GDM1 (cell line): ENCODE results near the gene USF2.
"Not testable (repeated sequence)": the region's sequence is repeated elsewhere in the genome, so short reads cannot be mapped to it uniquely, and the experiment has no call there.

ENCODE experiments used
- DNase-seq: peaks from one replicate; lab custom pipeline; 2025; lab: John Stamatoyannopoulos, UW

The USF2 gene, protein sequence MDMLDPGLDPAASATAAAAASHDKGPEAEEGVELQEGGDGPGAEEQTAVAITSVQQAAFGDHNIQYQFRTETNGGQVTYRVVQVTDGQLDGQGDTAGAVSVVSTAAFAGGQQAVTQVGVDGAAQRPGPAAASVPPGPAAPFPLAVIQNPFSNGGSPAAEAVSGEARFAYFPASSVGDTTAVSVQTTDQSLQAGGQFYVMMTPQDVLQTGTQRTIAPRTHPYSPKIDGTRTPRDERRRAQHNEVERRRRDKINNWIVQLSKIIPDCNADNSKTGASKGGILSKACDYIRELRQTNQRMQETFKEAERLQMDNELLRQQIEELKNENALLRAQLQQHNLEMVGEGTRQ

DNA sequence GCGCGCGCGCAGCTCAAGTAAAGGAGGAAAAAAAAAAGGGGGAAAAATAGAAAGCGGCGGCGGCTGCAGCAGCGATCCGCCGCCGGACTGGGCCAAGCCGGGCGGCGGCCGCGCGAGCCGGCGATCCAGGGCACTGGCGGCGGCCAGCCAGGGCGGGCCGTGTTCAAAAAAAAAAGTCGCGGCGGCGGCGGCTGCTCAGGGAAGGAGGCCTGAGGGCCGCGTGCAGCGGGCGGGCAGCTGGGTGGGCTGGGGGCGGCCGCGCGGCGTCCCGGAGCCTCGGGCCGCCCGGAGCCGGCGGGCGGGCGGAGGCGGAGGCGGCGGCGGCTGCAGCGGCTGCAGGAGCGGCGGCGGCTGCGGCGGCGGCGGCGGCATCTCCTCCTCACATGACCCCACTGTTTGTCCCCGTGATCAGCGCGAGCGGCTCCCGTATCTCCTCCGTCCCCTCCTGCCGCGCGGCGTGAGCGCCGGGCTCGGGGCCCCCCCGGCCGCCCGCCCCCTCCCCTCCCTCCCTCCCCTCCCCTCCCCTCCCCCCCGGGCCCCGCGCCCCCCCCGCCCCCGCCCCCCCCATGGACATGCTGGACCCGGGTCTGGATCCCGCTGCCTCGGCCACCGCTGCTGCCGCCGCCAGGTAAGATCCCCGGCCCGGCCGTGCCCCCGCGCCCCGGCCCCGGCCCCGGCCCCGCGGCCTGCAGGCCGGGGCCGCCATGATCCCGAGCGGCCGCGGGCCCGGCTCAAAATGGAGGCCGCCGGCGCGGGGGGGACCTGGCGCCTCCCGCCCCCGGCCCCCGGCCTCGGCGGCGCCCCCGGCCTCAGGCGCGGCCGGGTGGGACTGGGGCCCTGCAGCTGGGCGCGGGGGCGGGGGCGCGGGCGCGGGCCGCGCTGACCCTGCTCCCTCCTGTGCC, at the start of gene USF2:
Gene USF2, plus strand, starts transcription at position 427 of the 902 bp plus-strand sequence. Its CDS starts 140 bp downstream, at position 567.
- peak; percentile 70 for DNase-seq

DNA sequence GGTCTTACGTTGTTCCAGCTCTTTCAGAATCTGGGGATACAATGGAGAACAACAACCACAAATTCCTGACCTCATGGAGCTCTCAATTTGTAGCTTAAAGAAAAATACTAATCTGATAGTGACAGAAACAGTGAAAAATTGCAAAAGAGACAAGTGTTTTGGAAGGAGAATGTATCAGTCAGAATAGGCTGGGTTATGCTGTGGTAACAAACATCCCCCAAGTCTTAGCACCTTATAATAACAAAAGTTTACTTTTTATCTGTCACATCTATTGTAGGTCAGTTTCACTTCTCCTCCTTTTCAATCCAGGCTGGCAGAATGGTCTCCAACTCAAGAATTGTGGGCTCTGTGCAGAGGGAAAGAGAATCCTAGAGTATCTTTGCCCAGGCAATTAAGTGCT, 49.8 kb upstream of the USF2 start:
- DNase-seq, result no peak

DNA sequence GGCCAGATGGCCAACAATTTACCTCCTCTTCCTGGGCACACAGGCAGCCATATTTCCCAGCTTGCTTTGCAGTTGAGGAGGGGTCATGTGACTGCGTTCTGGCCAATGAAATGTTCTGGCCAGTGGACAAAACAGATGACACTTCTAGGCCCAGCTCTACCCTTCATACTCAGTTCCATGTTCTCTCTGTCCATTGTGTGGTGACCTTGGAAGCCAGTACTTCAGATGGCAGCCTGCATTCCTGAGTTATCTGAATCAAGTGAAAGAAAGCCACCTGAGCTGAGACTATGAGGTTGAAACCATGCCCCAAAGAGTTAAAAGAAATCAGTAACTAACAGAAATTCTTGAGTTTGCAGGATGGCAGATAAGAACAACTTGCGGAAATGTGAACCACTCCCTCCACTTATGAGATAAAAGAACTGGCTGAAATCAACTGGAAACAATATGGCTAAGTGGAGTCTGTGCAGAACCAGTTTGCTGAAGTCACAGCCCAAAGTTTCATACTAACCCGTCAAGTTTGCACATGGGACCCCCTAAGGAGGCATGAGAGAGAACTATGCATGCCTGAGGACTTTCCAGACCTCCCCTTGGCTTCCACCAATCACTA, 48.3 kb upstream of the USF2 start:
- DNase-seq, result no peak

DNA sequence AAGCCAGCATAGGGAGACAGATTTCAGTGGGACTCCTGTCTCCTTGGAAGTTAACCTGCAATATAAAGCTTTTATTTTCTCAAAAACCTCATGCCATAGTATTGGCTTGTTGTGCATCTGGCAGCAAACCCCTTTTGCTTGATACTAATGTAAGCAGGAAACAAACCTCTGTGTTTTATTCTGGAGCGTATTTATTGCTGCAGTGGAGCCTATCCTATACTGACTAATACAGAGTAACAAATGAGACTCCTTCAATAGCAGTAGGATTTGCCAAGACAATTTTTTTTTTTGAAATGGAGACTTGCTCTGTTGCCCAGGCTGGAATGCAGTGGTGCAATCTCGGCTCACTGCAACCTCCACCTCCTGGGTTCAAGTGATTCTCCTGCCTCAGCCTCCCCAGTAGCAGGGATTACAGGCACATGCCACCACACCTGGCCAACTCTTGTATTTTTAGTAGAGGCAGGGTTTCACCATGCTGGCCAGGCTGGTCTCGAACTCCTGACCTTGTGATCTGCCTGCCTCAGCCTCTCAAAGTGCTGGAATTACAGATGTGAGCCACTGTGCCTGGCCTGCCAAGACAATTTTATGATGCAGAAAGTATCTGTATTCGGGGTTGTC, 47.7 kb upstream of the USF2 start:
- DNase-seq, result not testable (repeated sequence)

DNA sequence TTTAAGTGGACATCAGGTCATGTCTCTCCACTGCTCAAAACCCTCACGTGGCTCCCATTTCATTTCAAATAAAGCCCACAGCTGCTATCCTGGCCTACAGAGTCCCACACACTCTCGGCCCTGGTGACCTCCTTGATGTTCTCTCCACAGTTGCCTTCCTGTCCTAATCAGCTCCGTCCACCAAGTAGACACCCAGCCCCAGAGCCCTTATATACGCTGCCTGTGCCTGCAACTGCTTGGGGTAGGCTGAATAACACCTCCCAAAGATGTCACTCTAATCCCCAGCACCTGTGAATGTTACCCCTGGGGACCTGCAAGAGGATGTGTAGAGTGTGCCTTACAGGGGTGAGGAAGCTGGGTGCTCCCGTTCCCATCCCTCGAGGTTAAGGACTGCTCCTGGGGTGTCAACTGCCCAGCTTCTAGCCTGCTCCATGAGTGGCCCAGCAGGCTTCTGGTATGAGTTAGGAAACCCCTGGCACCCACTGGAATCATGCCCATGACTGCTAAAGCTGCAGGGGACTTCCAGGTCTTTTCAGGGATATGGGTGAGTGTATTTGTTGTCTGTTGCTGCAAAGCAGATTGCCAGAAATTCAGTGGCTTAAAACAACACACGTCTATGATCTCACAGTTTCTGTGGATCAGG, 46.3 kb upstream of the USF2 start:
- DNase-seq, result no peak

DNA sequence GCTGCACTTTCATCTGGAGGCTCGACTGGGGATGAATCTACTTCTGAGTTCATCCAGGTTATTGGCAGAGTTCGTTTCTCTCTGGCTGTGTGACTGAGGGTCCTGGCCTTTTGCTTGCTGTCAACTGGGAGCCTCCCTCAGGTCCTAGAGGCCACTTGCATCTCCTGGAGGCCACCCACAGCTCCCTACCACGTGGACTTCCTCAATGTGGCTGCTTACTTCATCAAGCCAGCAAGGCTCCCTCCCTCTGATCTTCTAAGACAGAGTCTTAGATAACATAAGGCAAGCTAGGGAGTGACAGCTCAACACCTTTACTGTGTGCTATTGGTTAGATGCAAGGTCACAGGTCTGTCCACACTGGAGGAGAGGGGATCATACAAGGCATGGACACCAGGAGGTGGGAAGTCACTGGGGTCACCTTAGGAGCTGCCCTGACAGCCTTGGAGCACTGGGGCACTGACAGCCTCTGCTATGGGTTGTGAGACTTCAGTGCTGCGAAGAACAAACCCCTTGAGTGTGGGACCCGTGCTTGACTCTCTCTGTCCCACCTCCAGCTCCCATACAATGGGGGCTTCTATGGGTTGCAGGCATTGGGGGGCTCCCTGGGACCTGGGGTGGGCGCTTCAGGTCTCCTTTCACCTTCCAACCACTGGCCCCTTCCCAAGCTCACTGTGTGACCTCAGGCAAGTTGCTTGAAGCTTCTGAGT, 45.5 kb upstream of the USF2 start:
- DNase-seq, result no peak

DNA sequence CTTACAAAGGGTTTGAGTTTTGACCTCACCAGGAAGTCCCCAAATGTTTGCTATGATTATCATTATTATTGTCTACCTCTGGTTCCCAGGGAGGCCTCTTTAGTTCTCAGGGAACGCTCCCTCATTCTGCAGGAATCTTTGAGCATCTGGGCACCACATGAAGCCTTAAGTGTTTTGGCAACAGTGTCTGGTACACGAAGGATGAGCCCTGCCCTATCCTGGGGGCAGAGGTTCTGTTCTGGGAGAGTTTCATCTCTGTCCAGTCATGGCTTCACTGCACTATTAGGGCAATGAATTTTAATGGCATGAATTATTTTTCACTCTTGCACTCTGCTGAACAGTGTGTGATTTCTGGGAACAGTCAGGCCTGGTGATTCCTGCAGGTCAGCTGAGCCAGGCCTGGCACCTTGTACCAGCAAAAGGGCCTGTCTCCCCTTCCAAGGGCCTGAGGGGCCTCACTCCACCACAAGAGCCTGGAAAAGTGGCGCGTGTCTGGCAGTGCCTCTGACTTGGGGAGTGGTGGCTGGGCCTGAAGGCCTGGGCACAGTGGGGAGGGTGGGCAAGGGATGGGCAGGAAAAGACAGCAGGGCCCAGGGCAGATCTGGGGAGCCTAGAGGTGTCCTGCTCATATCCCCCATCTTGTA, 44.8 kb upstream of the USF2 start:
- DNase-seq, result no peak

DNA sequence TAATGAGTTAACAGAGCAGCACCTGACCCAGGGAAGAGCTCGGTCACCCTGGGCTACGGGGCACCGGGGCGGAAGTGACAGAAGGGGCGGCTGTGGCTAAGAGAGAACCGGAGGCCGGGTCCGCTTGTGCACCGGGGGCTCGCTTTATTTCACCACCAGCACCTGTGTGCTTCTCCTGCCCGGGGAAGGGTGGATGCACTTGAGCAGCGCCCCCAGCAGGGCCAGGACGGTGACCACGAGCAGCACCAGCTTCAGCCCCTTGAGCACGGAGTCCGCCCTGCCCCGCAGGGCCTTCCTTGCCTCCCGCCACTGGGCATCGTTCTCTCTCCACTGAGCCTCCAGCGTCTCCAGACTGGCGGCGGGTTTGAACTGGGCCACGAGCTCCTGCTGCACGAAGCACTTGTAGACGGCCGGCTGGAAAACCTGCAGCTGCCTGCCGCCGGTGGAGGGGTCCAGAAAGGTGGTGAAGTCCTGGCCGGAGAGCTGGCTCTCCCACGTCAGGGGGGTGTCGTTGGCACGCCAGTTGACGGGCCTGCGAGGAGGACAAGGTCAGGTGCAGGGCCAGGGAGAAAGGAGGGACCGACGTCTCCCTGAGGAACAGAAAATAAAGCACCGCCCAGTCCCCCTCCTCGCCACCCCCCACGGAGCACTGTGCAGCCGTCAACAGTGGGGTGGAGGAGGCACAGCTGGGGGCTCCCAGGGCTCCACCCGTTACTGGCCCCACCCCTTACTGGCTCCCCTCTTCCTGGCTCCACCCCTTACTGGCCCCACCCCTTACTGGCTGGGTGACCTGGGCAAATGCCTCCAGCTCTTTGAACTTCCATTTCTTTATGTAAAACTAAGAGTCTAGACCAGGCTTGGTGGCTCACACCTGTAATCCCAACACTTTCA, 43.8 kb upstream of the USF2 start:
- no peak for DNase-seq

DNA sequence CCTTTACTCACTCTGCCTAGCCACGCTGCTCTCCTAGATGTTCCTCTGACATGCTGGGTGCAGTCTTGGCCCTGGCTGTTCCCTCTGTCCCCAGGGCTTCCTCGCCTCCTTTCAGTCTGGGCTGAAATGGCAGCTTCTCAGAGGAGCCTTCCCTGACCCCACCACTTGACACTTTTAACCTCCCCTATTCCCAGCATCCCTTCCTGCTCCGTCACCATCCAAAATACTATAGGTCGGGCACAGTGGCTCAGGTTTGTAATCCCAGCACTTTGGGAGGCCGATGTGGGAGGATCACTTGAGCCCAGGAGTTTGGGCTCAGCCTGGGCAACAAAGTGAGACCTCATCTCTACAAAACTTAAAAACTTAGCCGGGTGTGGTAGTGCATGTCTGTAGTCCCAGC, 42.8 kb upstream of the USF2 start:
- no peak for DNase-seq

DNA sequence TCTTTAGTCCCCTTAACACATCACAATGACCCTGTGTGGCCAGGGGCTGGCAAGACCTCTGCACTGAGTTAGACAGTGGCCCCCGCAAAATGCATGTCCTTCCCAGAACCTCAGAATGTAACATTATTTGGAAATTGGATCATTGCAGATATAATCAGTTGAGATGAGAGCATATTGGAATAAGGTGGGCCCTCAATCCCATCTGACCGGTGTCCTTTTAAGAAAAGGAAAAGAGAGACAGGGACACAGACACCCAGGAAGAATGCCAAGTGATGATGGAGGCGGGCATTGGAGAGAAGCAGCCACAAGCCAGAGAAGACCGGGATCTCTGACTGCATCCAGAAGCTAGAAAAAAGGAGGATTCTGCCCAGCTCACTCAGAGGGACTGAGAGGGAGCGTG, 42.0 kb upstream of the USF2 start:
- no peak for DNase-seq

DNA sequence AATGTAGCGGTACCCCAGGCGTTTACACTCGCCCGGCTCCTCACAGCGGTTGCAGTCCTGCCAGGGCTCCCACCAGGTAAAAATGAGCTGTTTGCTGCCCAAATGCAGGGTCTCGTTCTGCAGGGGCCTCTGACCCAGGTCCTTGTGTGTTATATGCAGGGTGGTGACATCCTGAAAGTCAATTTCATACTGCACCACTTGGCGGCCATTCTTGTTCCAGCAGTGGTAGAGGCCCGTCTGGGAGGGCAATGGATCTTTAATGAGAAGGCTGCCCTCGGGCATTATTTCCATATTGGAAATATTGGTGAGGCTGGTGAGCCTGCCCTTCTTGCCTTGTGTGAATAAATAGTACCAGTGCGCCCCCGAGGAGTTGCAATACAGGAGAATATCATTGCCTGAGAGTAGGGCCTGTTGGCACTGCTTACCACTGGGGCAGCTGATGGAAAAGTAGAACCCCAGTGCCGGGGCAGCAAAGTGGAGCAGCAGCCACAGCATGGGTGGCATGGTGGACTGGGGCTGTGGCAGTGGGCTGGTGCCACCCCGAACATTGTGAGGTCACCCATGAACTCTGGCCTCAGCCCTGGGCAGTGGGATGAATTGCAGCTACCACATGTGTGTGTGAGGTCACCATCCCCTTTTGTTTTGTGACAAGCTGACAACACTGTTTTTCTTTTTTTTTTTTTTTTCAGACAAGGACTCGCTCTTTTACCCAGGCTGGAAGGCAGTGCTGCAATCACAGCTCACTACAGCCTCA, 40.4 kb upstream of the USF2 start, which contains the start of gene FAM187B:
Gene FAM187B, minus strand, starts transcription at position 563 of the 754 bp plus-strand sequence. Its CDS starts 59 bp downstream, at position 504.
- DNase-seq, result no peak

DNA sequence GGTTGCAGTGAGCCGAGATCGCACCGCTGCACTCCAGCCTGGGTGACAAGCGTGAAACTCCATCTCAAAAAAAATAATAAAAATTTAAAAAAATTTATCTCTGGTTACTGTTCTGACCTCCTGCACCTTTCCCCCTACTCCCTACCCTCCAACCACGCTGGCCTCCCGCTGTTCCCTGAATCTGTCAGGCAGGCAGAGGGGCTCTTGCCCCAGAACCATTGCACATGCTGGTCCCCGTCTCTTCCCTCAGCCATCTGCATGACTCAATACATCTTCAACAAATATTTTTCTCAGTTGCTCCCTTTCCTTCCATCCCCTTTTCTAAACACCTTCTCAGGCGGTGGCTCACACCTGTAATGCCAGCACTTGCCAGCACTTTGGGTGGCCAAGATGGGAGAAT, 39.2 kb upstream of the USF2 start:
- no peak for DNase-seq

DNA sequence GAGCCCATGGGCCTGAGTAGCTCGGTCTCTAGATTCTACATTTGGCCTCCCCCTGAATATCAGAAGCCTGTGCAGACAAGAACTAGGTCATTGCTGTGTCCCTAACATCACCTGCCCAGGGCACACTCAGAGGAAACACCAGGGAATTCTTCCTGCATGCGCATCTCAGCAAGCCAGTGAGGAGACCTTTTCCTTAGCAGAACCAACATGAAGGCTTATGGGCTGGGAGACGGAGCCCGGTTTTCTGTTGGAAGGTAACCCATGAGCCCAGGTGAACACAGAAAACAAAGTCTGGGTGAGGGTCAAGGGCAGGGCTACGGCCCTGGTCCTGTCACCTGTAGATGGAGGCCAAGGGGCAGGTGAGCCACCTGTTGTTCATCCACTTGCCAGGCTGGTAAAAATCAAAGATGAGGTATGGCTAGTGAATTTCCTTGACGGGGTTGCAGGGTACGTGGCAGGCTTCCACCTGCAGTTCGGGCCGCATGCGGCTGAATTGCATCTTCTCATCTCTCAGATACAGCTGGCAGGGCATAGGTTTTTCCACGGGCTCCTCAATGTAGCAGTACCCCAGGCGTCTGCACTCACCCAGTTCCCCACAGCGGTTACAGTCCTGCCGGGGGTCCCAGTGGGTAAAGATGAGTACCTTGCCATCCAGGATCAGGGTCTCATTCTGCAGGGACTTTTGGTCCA, 36.7 kb upstream of the USF2 start:
- no peak for DNase-seq

DNA sequence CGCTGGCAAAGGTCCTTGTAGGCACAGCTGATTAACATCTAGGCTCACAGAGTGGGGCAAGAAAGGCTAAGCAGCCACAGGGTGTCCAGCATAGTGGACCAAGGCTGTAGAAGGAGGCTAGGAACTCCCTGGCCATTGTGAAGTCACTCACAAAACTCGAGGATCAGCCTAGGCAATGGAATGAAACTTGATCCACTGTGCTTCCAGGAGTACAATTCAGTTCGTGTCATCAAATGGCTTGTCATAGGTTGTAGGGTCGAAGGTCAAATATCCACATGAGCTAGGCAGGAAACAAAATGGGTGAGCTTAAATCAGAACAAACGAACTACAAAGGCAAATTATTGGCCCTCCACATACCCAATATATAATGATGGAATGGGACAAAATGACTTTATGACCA, 35.9 kb upstream of the USF2 start:
- no peak for DNase-seq

DNA sequence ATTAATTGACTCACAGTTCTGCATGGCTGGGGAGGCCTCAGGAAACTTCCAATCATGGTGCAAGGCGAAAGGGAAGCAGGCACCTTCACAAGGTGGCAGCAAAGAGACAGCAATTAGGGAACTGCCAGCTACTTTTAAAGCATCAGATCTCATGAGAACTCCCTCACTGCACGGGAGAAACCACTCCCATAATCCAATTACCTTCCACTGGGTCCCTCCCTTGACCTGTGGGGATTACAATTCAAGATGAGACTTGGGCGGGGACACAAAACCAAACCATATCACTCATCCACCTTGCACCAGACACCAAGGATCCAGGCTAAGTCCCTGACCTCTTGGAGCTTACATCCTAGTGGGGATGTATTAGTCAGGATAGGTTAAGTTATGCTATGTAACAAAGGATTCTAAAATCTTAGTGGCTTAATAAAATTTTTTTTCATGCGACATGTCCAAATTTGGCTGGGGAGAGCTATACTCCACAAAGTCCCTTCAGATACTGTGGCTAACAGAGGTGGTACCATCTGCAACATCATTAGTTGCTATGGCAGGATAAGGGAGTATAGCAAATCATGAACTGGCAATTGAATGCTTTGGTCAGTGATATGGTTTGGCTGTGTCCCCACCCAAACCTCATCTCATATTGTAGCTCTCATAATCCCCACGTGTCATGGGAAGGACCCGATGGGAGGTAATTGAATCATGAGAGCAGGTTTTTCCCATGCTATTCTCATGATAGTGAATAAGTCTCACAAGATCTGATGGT, 31.9 kb upstream of the USF2 start:
- peak; percentile 30 for DNase-seq

DNA sequence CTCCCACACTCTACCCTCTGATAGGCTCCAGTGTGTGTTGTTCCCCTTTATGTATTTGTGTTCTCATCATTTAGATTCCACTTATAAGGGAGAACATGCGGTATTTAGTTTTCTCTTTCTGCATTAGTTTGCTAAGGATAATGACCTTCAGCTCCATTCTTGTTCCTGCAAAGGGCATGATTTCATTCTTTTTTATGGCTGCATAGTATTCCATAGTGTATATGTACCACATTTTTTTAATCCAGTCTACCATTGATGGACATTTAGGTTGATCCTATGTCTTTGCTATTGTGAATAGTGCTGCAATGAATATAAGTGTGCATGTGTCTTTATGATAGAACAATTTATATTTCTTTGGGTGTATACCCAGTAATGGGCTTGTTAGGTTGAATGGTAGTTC, 29.2 kb upstream of the USF2 start:
- DNase-seq, result not testable (repeated sequence)

DNA sequence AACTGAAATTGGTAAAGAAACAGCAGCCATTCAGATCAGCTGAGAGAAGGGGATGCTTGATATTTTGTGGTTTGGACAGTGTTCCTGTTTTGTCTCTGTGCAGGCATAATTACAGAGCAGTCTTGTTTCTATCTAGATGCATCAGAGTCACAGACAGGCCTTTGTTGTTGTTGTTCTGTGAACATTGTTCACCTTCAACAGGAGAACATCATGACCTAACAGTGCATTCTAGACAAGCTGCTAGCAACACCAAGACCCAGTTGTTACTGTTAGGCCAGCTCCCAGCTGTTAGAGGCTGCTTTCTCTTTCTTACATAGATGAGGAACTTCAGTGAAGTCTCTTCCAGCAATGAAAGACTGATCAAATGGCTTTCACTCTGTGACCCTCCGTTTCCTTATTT, 28.4 kb upstream of the USF2 start:
- DNase-seq, result peak; percentile 21
